Panc1 (cell line): ENCODE measurements around the gene FGF14. TPM values are rescaled to one million over a fixed set of nuclear protein-coding genes. Genes with fewer than 3 reads are reported as not detected.

ENCODE experiments used
- ATAC-seq: fragments of 200-7000 bp; cut with Tn5 transposase; 2 replicates; pipeline ENCODE4 v1.9.1; 2020; ENCODE audit warnings: mild to moderate bottlenecking, moderate library complexity
- BruUV-seq: library from RNA; stranded (reverse); fragments of 400-500 nt; replicated peaks from 2 replicates; lab custom pipeline; 2021; lab: Mats Ljungman, UMichigan
- CTCF ChIA-PET: fragments of 300-600 bp; sonication (Branson Sonifier 250); formaldehyde crosslinking; loops from one replicate; lab custom pipeline; 2022; ENCODE audit warnings: antibody characterized with exemption; lab: Charles Lee
- POLR2A ChIA-PET: fragments of 300-600 bp; sonication (Branson Sonifier 250); formaldehyde crosslinking; loops from one replicate; lab custom pipeline; 2022; ENCODE audit warnings: antibody characterized with exemption; lab: Charles Lee
- DNase-seq: peaks from one replicate; pipeline ENCODE4 v3.0.0-alpha.2; 2010; ENCODE audit warnings: low read depth, low spot score
- H3K27ac ChIP-seq: 2 replicates; pipeline ENCODE4 v1.5.1; 2011; ENCODE audit warnings: mild to moderate bottlenecking, low read length, inconsistent platforms
- H3K27me3 ChIP-seq: fragments of 200-500 bp; sonication (Bioruptor generic); 2 replicates; pipeline ENCODE4 v1.6.0; 2014; ENCODE audit warnings: low read length, inconsistent platforms; ENCODE audit not compliant: control insufficient read depth, insufficient read depth
- H3K36me3 ChIP-seq: fragments of 200-500 bp; sonication (Bioruptor generic); 2 replicates; pipeline ENCODE4 v1.5.1; 2014; ENCODE audit warnings: inconsistent platforms, mild to moderate bottlenecking, low read length, moderate library complexity; ENCODE audit not compliant: control insufficient read depth, insufficient read depth
- H3K4me1 ChIP-seq: 2 replicates; pipeline ENCODE4 v1.5.1; 2011; ENCODE audit warnings: inconsistent platforms, mild to moderate bottlenecking, low read length, moderate library complexity; ENCODE audit not compliant: control insufficient read depth, insufficient read depth
- H3K4me3 ChIP-seq, 2 experiments: 2 replicates each; pipeline ENCODE4 v1.5.1; 2011 to 2012; ENCODE audit warnings: low read depth in 2 of 2, low read length in 2 of 2, mild to moderate bottlenecking in 2 of 2, inconsistent platforms in 1 of 2, moderate library complexity in 1 of 2
- H3K9me3 ChIP-seq: fragments of 200-500 bp; sonication (Bioruptor generic); 2 replicates; pipeline ENCODE4 v1.5.1; 2014; ENCODE audit warnings: low read depth, mild to moderate bottlenecking, inconsistent platforms, low read length, moderate library complexity; ENCODE audit not compliant: control insufficient read depth, insufficient read depth
- POLR2AphosphoS5 ChIP-seq: IDR thresholded peaks from 2 replicates; pipeline ENCODE4 v1.6.1; 2012; ENCODE audit warnings: mild to moderate bottlenecking, low read depth, low read length, moderate library complexity
- SIN3A ChIP-seq: IDR thresholded peaks from 2 replicates; pipeline ENCODE4 v1.6.1; 2012; ENCODE audit warnings: low read depth, mild to moderate bottlenecking, low read length, moderate library complexity, borderline replicate concordance; ENCODE audit not compliant: insufficient read depth
- TCF7L2 ChIP-seq: IDR thresholded peaks from 2 replicates; pipeline ENCODE4 v1.6.1; 2011; ENCODE audit warnings: mild to moderate bottlenecking, low read depth, low read length, inconsistent platforms
- in situ Hi-C: cut with HindIII; loops from 2 replicates; pipeline ENCODE4 v1.10.0; 2016; ENCODE audit warnings: low sequenced_read_pairs, low pct_unique_long_range_greater_than_20kb
- intact Hi-C: fragments of 100-400 bp; cut with micrococcal nuclease; formaldehyde crosslinking; loops from one replicate; pipeline ENCODE4 v1.10.0; 2022; ENCODE audit not compliant: unreplicated experiment
- total RNA-seq: library from RNA; stranded (reverse); gene quantifications from one replicate; pipeline ENCODE4 v1.2.1, GENCODE V29; 2021; ENCODE audit not compliant: unreplicated experiment
- TF ChIP-seq, protein P1 (sequence below), 2 experiments: IDR thresholded peaks; 2 replicates each; pipeline ENCODE4 v1.6.1; 2011 to 2012; ENCODE audit warnings: low read depth in 2 of 2, control low read depth in 1 of 2, low read length in 1 of 2, mild to moderate bottlenecking in 1 of 2, moderate library complexity in 1 of 2; ENCODE audit not compliant: insufficient read depth in 1 of 2
- TF ChIP-seq, protein P2 (sequence below): fragments of 450-650 bp; IDR thresholded peaks from 2 replicates; pipeline ENCODE4 v1.5.1; 2017; ENCODE audit warnings: mild to moderate bottlenecking

The FGF14 gene
- total RNA-seq, 1 experiment from 2014 or later = 0.03 TPM

DNA sequence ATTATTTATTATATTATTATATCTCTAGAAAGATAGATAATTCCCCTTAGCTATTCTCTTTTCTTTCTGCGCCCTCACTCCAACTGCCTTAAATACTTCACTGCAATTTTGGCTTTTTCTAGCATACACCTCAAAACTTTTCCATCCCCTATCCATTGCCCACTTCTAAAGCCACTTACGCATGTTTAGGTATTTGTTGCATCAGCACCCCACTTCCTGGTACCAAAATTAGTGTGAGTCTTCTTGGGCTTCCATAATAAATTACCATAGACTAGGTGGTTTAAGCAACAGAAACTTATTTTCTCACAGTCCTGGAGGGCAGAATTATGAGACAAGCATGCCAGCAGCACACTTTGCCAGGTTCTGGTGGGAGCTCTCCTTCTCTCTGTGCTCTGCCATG lies 209.0 kb downstream of the FGF14 start:
- intact Hi-C loops (loop anchor here (10.0 kb wide), 1 partner anchor 362 kb away; no protein-coding TSS in a partner anchor), in situ Hi-C loops (no loop called here)
- no TSS peak for BruUV-seq
- ChIA-PET POLR2A (no interaction called here), CTCF (no interaction called here)
- no peaks in the 10 kb centered on the region for H3K36me3 ChIP-seq
- TF ChIP-seq, protein P1, sequence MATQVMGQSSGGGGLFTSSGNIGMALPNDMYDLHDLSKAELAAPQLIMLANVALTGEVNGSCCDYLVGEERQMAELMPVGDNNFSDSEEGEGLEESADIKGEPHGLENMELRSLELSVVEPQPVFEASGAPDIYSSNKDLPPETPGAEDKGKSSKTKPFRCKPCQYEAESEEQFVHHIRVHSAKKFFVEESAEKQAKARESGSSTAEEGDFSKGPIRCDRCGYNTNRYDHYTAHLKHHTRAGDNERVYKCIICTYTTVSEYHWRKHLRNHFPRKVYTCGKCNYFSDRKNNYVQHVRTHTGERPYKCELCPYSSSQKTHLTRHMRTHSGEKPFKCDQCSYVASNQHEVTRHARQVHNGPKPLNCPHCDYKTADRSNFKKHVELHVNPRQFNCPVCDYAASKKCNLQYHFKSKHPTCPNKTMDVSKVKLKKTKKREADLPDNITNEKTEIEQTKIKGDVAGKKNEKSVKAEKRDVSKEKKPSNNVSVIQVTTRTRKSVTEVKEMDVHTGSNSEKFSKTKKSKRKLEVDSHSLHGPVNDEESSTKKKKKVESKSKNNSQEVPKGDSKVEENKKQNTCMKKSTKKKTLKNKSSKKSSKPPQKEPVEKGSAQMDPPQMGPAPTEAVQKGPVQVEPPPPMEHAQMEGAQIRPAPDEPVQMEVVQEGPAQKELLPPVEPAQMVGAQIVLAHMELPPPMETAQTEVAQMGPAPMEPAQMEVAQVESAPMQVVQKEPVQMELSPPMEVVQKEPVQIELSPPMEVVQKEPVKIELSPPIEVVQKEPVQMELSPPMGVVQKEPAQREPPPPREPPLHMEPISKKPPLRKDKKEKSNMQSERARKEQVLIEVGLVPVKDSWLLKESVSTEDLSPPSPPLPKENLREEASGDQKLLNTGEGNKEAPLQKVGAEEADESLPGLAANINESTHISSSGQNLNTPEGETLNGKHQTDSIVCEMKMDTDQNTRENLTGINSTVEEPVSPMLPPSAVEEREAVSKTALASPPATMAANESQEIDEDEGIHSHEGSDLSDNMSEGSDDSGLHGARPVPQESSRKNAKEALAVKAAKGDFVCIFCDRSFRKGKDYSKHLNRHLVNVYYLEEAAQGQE (IDR thresholded peaks at IDR 0.05; ENCODE audit: insufficient read depth in 1 of 2, low read depth in 2 of 2, low read length in 1 of 2) = no peak
- TF ChIP-seq TCF7L2 (no peak), SIN3A (no peak), POLR2AphosphoS5 (no peak)
- TF ChIP-seq, protein P2, sequence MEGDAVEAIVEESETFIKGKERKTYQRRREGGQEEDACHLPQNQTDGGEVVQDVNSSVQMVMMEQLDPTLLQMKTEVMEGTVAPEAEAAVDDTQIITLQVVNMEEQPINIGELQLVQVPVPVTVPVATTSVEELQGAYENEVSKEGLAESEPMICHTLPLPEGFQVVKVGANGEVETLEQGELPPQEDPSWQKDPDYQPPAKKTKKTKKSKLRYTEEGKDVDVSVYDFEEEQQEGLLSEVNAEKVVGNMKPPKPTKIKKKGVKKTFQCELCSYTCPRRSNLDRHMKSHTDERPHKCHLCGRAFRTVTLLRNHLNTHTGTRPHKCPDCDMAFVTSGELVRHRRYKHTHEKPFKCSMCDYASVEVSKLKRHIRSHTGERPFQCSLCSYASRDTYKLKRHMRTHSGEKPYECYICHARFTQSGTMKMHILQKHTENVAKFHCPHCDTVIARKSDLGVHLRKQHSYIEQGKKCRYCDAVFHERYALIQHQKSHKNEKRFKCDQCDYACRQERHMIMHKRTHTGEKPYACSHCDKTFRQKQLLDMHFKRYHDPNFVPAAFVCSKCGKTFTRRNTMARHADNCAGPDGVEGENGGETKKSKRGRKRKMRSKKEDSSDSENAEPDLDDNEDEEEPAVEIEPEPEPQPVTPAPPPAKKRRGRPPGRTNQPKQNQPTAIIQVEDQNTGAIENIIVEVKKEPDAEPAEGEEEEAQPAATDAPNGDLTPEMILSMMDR = no peak
- H3K4me1 ChIP-seq = no peaks in the 10 kb centered on the region
- H3K4me3 ChIP-seq = no peak overlapping the region
- H3K27ac ChIP-seq = no peak overlapping the region
- ATAC-seq (no peak), DNase-seq (no peak)
- H3K9me3 ChIP-seq = no peaks in the 10 kb centered on the region
- H3K27me3 ChIP-seq = no peaks in the 10 kb centered on the region

DNA sequence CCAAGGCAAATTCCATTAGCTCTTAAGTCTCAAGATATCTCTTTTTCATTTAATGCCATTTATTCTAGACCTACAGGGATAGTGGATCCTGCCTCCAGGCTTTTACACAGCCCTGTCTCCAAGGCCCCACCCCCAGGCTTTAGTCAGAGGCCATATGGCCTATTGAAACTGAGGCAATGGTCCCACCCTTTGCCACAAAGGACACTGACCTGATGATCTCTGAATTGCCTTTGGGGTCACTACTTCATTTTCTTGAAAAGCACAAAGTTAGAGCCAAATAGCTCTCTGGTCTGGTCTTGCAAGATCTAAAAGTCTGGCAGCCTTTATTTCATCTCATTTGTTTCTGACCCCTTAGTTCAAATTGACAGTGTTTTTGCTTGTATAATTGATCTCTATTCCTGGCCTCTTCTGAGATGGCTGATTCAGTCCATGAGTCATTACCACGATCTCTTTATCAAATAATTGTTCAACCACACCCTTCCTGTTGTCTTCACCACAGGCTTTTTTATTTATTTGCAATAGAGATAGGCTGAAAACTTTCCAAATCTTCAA lies 209.8 kb downstream of the FGF14 start:
- no peaks in the 10 kb centered on the region for H3K9me3 ChIP-seq
- in situ Hi-C loops (no loop called here), intact Hi-C loops (loop anchor here (10.0 kb wide), 1 partner anchor 363 kb away; no protein-coding TSS in a partner anchor)
- H3K36me3 ChIP-seq = no peaks in the 10 kb centered on the region
- CTCF ChIA-PET = no interaction called here
- POLR2A ChIA-PET = no interaction called here
- H3K4me3 ChIP-seq = no peak overlapping the region
- ATAC-seq (no peak), DNase-seq (no peak)
- H3K27ac ChIP-seq = no peak overlapping the region
- H3K27me3 ChIP-seq = no peaks in the 10 kb centered on the region
- H3K4me1 ChIP-seq = no peaks in the 10 kb centered on the region
- TF ChIP-seq POLR2AphosphoS5 (no peak), SIN3A (no peak), TCF7L2 (no peak)
- TF ChIP-seq, protein P2 = no peak
- TF ChIP-seq, protein P1 (IDR thresholded peaks at IDR 0.05; ENCODE audit: insufficient read depth in 1 of 2, low read depth in 2 of 2, low read length in 1 of 2) = no peak
- no TSS peak for BruUV-seq
